Liver (tissue), 3 donors: ENCODE data around the gene WNT7B.

Experiments
- CTCF ChIP-seq: fragments of 150-350 bp; IDR thresholded peaks from 2 replicates; pipeline ENCODE4 v1.5.1; 2017; ENCODE audit warnings: improper control_type of control experiment, low read depth, low read length; ENCODE audit not compliant: missing input control
- EGR1 ChIP-seq, 2 donors: IDR thresholded peaks; 2 replicates each; pipeline ENCODE4 v1.6.1; 2016 to 2018; ENCODE audit warnings: antibody characterized with exemption in 2 of 2, low read depth in 2 of 2
- JUND ChIP-seq, 2 donors: IDR thresholded peaks; 2 replicates each; pipeline ENCODE4 v1.6.1; 2016; ENCODE audit warnings: antibody characterized with exemption in 2 of 2
- MAX ChIP-seq: IDR thresholded peaks from 2 replicates; pipeline ENCODE4 v1.6.1; 2016; ENCODE audit warnings: antibody characterized with exemption
- RAD21 ChIP-seq, 2 donors: IDR thresholded peaks; 2 replicates each; pipeline ENCODE4 v1.6.1; 2016; ENCODE audit warnings: antibody characterized with exemption in 2 of 2, mild to moderate bottlenecking in 2 of 2
- REST ChIP-seq: IDR thresholded peaks from 2 replicates; pipeline ENCODE4 v1.6.1; 2016; ENCODE audit warnings: antibody characterized with exemption, mild to moderate bottlenecking
- SP1 ChIP-seq: IDR thresholded peaks from 2 replicates; pipeline ENCODE4 v1.6.1; 2018; ENCODE audit warnings: antibody characterized with exemption, mild to moderate bottlenecking
- TAF1 ChIP-seq: conservative IDR thresholded peaks from 2 replicates; pipeline ENCODE4 v1.6.1; 2016; ENCODE audit warnings: antibody characterized with exemption, mild to moderate bottlenecking
- YY1 ChIP-seq: IDR thresholded peaks from 2 replicates; pipeline ENCODE4 v1.6.1; 2016; ENCODE audit warnings: antibody characterized with exemption, mild to moderate bottlenecking
- donor health status: healthy.
- donor health status: healthy.

GRCh38 chr22:45969801-45970470 is 7.0 kb downstream of the WNT7B start:
- TF ChIP-seq CTCF = no peak
- no peak for TF ChIP-seq EGR1 (IDR thresholded peaks at IDR 0.05; ENCODE audit: low read depth in 2 of 2)
- TF ChIP-seq SP1 = no peak
- TF ChIP-seq RAD21 (IDR thresholded peaks at IDR 0.05) = no peak
- no peak for TF ChIP-seq YY1
- no peak for TF ChIP-seq REST
- no peak for TF ChIP-seq TAF1
- no peak for TF ChIP-seq MAX
- TF ChIP-seq JUND (IDR thresholded peaks at IDR 0.05) = no peak
